Mammary epithelial cell (primary cell): ENCODE data around the gene LTBP4.

Experiments
- EZH2 ChIP-seq: IDR thresholded peaks from 2 replicates; pipeline ENCODE4 v1.6.1; 2012; ENCODE audit warnings: low read length, inconsistent platforms, borderline replicate concordance
- TF ChIP-seq, protein P1 (sequence below), 2 donors: IDR thresholded peaks in 1 of 2; conservative IDR thresholded peaks in 1 of 2; 2 replicates each; pipeline ENCODE4 v1.5.1; 2011 to 2012; ENCODE audit warnings: inconsistent platforms in 2 of 2, low read length in 2 of 2, mild to moderate bottlenecking in 2 of 2, control low read depth in 1 of 2, low read depth in 1 of 2; ENCODE audit not compliant: insufficient read depth in 1 of 2; ENCODE audit errors: extremely low read depth in 1 of 2

DNA sequence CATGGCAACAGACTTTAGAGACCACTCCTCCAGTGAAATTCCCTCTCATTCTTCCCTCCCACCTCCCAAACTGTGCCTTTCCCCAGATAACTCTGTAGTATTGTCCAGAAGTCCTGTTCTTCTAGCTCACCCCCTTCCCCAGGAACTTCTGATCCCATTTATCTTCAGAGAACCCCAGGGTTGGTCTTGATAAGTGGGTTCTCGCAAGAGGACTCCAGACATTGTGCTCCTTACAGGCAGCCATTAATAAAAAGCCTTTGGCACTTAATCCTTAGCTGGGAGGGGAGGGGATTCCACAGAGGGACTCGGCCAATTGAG, 1.9 kb downstream of the LTBP4 start:
- TF ChIP-seq, protein P1, sequence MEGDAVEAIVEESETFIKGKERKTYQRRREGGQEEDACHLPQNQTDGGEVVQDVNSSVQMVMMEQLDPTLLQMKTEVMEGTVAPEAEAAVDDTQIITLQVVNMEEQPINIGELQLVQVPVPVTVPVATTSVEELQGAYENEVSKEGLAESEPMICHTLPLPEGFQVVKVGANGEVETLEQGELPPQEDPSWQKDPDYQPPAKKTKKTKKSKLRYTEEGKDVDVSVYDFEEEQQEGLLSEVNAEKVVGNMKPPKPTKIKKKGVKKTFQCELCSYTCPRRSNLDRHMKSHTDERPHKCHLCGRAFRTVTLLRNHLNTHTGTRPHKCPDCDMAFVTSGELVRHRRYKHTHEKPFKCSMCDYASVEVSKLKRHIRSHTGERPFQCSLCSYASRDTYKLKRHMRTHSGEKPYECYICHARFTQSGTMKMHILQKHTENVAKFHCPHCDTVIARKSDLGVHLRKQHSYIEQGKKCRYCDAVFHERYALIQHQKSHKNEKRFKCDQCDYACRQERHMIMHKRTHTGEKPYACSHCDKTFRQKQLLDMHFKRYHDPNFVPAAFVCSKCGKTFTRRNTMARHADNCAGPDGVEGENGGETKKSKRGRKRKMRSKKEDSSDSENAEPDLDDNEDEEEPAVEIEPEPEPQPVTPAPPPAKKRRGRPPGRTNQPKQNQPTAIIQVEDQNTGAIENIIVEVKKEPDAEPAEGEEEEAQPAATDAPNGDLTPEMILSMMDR (conservative IDR thresholded peaks at IDR 0.05 in 1 of 2, IDR thresholded peaks at IDR 0.05 in 1 of 2; ENCODE audit: extremely low read depth in 1 of 2, insufficient read depth in 1 of 2, low read depth in 1 of 2, low read length in 2 of 2): no peak
- TF ChIP-seq EZH2: no peak
